Upper lobe of left lung (tissue), 6 donors: ENCODE data around the gene KRT8. TPM values are rescaled to one million over a fixed set of nuclear protein-coding genes. Genes with fewer than 3 reads are reported as not detected.

ENCODE experiments used
- ATAC-seq, 2 donors: fragments of 200-7000 bp; cut with Tn5 transposase; one replicate each; pipeline ENCODE4 v1.9.1; 2022; ENCODE audit warnings: mild to moderate bottlenecking in 2 of 2, moderate library complexity in 2 of 2; ENCODE audit not compliant: low FRiP score in 2 of 2
- DNase-seq, 2 donors: peaks; one replicate each; pipeline ENCODE4 v3.0.0-alpha.2; 2019 to 2020
- H3K27ac ChIP-seq, 4 donors: fragments of 200-600 bp; sonication (generic); one replicate each; pipeline ENCODE4 v1.5.1; 2016 to 2019
- H3K27me3 ChIP-seq, 4 donors: fragments of 200-600 bp; sonication (generic); one replicate each; pipeline ENCODE4 v1.5.1; 2017 to 2019
- H3K36me3 ChIP-seq, 4 donors: fragments of 200-600 bp; sonication (generic); one replicate each; pipeline ENCODE4 v1.5.1; 2016 to 2019
- H3K4me1 ChIP-seq, 4 donors: fragments of 200-600 bp; sonication (generic); one replicate each; pipeline ENCODE4 v1.5.1; 2018 to 2019
- H3K4me3 ChIP-seq, 4 donors: fragments of 200-600 bp; sonication (generic); one replicate each; pipeline ENCODE4 v1.5.1; 2017 to 2019; ENCODE audit warnings: mild to moderate bottlenecking in 2 of 4, moderate library complexity in 1 of 4
- H3K9me3 ChIP-seq, 4 donors: fragments of 200-600 bp; sonication (generic); one replicate each; pipeline ENCODE4 v1.5.1; 2018 to 2019
- CTCF ChIP-seq, 6 experiments: fragments of 450-650 bp in 4 of 6; fragments of 200-600 bp in 2 of 6; sonication (generic) in 2 of 6; IDR thresholded peaks; one replicate each; pipeline ENCODE4 v1.5.1; 2016 to 2019; ENCODE audit warnings: antibody characterized with exemption in 6 of 6
- EP300 ChIP-seq, 4 donors: sonication (generic); formaldehyde crosslinking; IDR thresholded peaks; one replicate each; pipeline ENCODE4 v1.5.1; 2017; ENCODE audit warnings: antibody characterized with exemption in 4 of 4, control low read depth in 2 of 4
- POLR2A ChIP-seq, 4 donors: fragments of 450-650 bp; IDR thresholded peaks; one replicate each; pipeline ENCODE4 v1.5.1; 2016 to 2017; ENCODE audit warnings: antibody characterized with exemption in 4 of 4, mild to moderate bottlenecking in 2 of 4
- POLR2AphosphoS5 ChIP-seq, 2 donors: sonication (generic); formaldehyde crosslinking; IDR thresholded peaks; one replicate each; pipeline ENCODE4 v1.5.1; 2017; ENCODE audit warnings: antibody characterized with exemption in 2 of 2
- WGBS, 2 donors: methylation state at CpG; one replicate each; pipeline ENCODE4 v1.1.5; 2017 to 2018; 5-methylcytosine and 5-hydroxymethylcytosine counted together
- total RNA-seq, 6 donors: library from RNA; depleted of rRNA in 4 of 6; stranded (reverse); fragments of >200 nt in 4 of 6; gene quantifications; one replicate each; pipeline versions ENCODE4 v1.1.0 to v1.2.1, GENCODE V29; 2016 to 2021
- donor health status: DM: no; HTN: no; CAD: no; lungs with moderate emphysema.
- donor health status: DM: no; HTN: yes; CAD: no; lungs with severe emphysema.

KRT8 gene
- total RNA-seq, 6 donors from 2014 or later, result 90.1 to 1,458 (median 358) TPM

DNA sequence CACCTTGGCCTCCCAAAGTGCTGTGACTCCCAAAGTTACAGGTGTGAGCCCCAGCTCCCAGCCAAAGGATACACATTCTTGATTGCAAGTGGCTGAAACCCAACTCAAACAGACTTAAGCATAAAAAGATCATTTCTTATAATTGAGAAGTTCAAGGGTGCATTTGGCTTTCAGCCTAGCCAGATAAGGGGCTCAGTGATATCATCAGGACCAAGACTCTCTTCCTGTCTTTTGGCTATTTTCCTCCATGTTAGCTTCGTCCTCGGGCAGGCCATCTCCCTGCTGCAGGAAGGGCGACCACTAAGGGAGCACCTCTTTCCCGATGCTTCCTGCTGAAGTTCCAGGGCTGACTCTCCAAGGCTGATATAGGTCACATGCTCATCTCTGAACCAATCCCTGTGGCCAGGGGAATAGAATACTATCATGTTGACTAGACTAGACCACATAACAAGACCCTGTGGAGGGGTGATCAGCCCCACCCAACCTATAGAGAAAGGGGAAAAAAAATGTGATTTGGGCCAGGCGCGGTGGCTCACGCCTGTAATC lies 9.8 kb upstream of the KRT8 start:
- Histone ChIP-seq H3K9me3 (no peaks in the 10 kb centered on the region), H3K4me1 (peaks cover 0 to 8% (median 4%) of the 10 kb centered on the region in 4 donors), H3K27me3 (no peaks in the 10 kb centered on the region), H3K27ac (no peak overlapping the region), H3K4me3 (no peak overlapping the region), H3K36me3 (no peaks in the 10 kb centered on the region)
- ATAC-seq (no peak), DNase-seq (no peak)
- 67 to 77% methylated on average over 7 of the region's 7 CpGs for WGBS, 2 donors
- TF ChIP-seq EP300 (IDR thresholded peaks at IDR 0.05) (no peak), CTCF (IDR thresholded peaks at IDR 0.05) (no peak), POLR2A (IDR thresholded peaks at IDR 0.05) (no peak), POLR2AphosphoS5 (IDR thresholded peaks at IDR 0.05) (no peak)

DNA sequence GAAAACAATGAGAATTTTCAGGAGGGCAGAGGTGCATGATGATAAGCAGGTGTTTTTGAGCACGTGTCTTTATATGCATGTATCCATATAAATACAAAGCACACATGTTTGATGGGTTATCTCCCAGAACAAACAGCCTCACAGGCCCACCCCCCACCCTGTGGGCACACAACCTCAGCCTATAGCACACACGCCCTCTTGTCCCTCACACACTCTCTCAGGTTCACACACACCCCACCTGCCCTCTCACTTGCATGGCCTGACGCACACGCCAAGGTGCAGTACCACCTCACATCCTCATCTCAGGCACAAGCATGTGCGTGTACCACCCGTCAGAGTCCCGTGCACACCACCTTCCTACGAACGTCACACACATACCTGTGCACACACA lies 8.6 kb upstream of the KRT8 start:
- ATAC-seq (no peak), DNase-seq (no peak)
- H3K27ac ChIP-seq, result no peak overlapping the region
- no peak overlapping the region for H3K4me3 ChIP-seq
- WGBS, 2 donors, result 84 to 85% methylated on average over 9 of the region's 9 CpGs
- H3K27me3 ChIP-seq, result no peaks in the 10 kb centered on the region
- no peaks in the 10 kb centered on the region for H3K9me3 ChIP-seq
- peaks cover 0 to 10% (median 7%) of the 10 kb centered on the region in 4 donors for H3K4me1 ChIP-seq
- H3K36me3 ChIP-seq, result no peaks in the 10 kb centered on the region
- TF ChIP-seq EP300 (IDR thresholded peaks at IDR 0.05) (no peak), POLR2AphosphoS5 (IDR thresholded peaks at IDR 0.05) (no peak), POLR2A (IDR thresholded peaks at IDR 0.05) (no peak), CTCF (IDR thresholded peaks at IDR 0.05) (no peak)

DNA sequence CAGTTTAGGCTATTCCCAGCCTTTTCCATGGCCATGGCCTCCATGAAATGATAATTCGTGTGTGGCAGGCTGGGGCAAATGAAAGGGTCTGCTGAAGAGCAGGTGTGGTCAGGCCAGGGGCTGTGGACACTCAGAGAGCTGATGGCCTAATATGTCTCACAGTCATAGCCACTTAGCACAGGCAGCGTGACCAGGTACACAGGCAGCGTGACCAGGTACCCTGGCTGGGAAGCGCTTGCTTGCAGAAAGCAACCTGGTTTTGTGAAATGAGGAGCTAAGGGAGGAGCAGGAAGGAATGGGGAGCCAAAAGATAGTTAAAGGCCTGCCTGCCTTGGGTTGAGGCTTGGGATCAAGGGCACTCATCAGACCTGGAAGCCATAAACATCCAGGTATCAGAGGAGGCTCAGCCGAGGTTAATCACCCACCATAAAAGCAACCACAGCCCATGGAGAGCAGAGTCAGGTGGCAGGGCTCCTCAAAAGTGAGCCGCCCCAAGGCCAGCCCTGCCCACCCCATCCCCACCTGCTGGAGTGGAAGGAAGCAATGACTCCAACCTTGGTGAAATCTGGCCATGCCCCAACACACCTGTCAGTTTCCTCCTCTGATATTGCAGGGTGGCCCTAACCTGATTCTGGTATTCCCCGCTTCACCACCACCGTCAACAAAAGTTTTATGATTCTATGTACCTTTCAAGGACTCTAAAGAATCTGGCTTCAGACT lies 8.0 kb upstream of the KRT8 start:
- Histone ChIP-seq H3K9me3 (no peaks in the 10 kb centered on the region), H3K27ac (no peak overlapping the region), H3K4me3 (no peak overlapping the region), H3K36me3 (no peaks in the 10 kb centered on the region), H3K4me1 (peaks cover 0 to 12% (median 11%) of the 10 kb centered on the region in 4 donors), H3K27me3 (no peaks in the 10 kb centered on the region)
- TF ChIP-seq POLR2A (IDR thresholded peaks at IDR 0.05) (no peak), EP300 (IDR thresholded peaks at IDR 0.05) (no peak), CTCF (IDR thresholded peaks at IDR 0.05) (no peak), POLR2AphosphoS5 (IDR thresholded peaks at IDR 0.05) (no peak)
- DNase-seq (no peak), ATAC-seq (no peak)
- WGBS, 2 donors, result 84 to 87% methylated on average over 7 to 8 of the region's 8 CpGs

GRCh38 chr12:52910248-52910883 lies 5.5 kb upstream of the KRT8 start:
- ATAC-seq, result no peak
- WGBS, 2 donors, result 52 to 64% methylated on average over 10 of the region's 10 CpGs
- DNase-seq, result no peak

More at GRCh38 chr12:52910248-52910883, 5.5 kb upstream of the KRT8 start:
- H3K9me3 ChIP-seq, result no peaks in the 10 kb centered on the region
- H3K27ac ChIP-seq, result no peak overlapping the region
- H3K4me1 ChIP-seq, result peaks cover 0 to 35% (median 26%) of the 10 kb centered on the region in 4 donors
- no peaks in the 10 kb centered on the region for H3K36me3 ChIP-seq
- no peak overlapping the region for H3K4me3 ChIP-seq
- no peak for TF ChIP-seq POLR2A (IDR thresholded peaks at IDR 0.05)
- no peak for TF ChIP-seq EP300 (IDR thresholded peaks at IDR 0.05)
- no peak for TF ChIP-seq POLR2AphosphoS5 (IDR thresholded peaks at IDR 0.05)
- no peak for TF ChIP-seq CTCF (IDR thresholded peaks at IDR 0.05)
- no peaks in the 10 kb centered on the region for H3K27me3 ChIP-seq
